OCI-LY1 (cell line): ENCODE measurements around the gene MTERF4.

Experiments used
- EZH2 ChIP-seq: fragments of 200-600 bp; sonication (generic), shearing (Covaris generic); IDR thresholded peaks from 2 replicates; pipeline ENCODE4 v1.8.0; 2017; ENCODE audit warnings: borderline replicate concordance, mixed run types, mild to moderate bottlenecking, antibody characterized with exemption, low read length, moderate library complexity, mixed read lengths
- TF ChIP-seq, protein P1 (sequence below): fragments of 200-600 bp; sonication (generic), shearing (Covaris generic); IDR thresholded peaks from 2 replicates; pipeline ENCODE4 v1.5.1; 2017; ENCODE audit warnings: mild to moderate bottlenecking, antibody characterized with exemption, low read length, moderate library complexity, mixed read lengths

DNA sequence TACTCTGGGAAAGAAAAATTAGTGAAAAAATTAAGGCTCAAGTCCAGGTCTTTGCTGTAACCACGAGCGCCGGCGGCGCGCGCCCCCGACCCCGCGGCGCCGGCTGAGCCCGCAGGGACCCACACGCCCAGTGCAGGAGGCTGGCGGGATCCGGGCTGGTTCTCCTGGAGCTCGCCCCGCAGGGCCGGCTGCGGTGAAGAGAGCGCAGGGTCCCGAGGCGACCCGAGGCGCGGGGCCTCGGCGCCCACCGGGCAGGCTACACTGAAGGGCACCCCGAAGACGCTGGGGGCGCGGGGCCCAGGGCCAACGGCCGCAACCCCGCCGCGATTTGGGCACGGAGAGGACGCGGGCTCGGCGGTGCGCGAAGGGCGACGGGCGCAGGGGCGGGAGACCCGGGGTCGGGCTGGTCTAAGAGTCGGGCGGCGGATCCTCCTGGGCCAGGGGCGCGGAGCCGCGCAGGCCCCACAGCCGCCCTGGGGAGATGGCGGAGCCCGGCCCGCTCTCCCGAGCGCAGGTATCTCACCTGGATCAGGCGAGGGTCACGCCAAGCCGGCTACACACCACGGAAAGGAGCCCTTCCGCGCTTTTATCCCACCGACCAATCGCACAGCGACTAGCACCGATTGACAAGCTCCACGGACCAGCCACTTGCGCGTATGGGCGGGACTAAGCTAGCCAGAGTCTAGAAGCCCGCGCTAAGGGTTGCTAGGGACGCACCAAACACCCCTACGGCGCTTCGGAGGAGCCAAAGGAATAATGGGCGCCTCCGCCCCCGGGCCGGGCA, 47.0 kb upstream of the MTERF4 start, which contains the start of gene PASK:
- TF ChIP-seq, protein P1, sequence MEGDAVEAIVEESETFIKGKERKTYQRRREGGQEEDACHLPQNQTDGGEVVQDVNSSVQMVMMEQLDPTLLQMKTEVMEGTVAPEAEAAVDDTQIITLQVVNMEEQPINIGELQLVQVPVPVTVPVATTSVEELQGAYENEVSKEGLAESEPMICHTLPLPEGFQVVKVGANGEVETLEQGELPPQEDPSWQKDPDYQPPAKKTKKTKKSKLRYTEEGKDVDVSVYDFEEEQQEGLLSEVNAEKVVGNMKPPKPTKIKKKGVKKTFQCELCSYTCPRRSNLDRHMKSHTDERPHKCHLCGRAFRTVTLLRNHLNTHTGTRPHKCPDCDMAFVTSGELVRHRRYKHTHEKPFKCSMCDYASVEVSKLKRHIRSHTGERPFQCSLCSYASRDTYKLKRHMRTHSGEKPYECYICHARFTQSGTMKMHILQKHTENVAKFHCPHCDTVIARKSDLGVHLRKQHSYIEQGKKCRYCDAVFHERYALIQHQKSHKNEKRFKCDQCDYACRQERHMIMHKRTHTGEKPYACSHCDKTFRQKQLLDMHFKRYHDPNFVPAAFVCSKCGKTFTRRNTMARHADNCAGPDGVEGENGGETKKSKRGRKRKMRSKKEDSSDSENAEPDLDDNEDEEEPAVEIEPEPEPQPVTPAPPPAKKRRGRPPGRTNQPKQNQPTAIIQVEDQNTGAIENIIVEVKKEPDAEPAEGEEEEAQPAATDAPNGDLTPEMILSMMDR = no peak
- no peak for TF ChIP-seq EZH2
